LNCAP (cell line): Measurements from ENCODE around the gene ZDHHC1.

ENCODE experiments used
- CTCF ChIP-seq: fragments of 450-650 bp; IDR thresholded peaks from 2 replicates; pipeline ENCODE4 v1.5.1; 2017; ENCODE audit warnings: mild to moderate bottlenecking

Gene ZDHHC1

GRCh38 chr16:67441907-67442306, 25.6 kb upstream of the ZDHHC1 start:
- no peak for TF ChIP-seq CTCF

- TF ChIP-seq CTCF: no peak
Measured at GRCh38 chr16:67441271-67441753, 25.0 kb upstream of the ZDHHC1 start.

- no peak for TF ChIP-seq CTCF
Measured at GRCh38 chr16:67438824-67439393, 22.6 kb upstream of the ZDHHC1 start.

- no peak for TF ChIP-seq CTCF
Measured at GRCh38 chr16:67438098-67438791, 22.0 kb upstream of the ZDHHC1 start.

GRCh38 chr16:67437513-67437912, 21.2 kb upstream of the ZDHHC1 start:
- no peak for TF ChIP-seq CTCF

- TF ChIP-seq CTCF: no peak
Measured at GRCh38 chr16:67436640-67437193, 20.4 kb upstream of the ZDHHC1 start.

- no peak for TF ChIP-seq CTCF
Measured at GRCh38 chr16:67435758-67436164, 19.5 kb upstream of the ZDHHC1 start.
